Myocyte (in vitro differentiated cells): ENCODE results near the gene TACR1. TPM values are rescaled to one million over a fixed set of nuclear protein-coding genes. Genes with fewer than 3 reads are reported as not detected.
"Not testable (repeated sequence)": the region's sequence is repeated elsewhere in the genome, so short reads cannot be mapped to it uniquely, and the experiment has no call there.

Source experiments
- DNase-seq: peaks from one replicate; pipeline ENCODE4 v3.0.0-alpha.2; 2012; ENCODE audit warnings: low read depth
- total RNA-seq: library from RNA; depleted of rRNA; stranded (reverse); fragments of >200 nt; gene quantifications from 2 replicates; pipeline ENCODE4 v1.2.3, GENCODE V29; 2014

TACR1 gene
- total RNA-seq, 1 donor from 2014 or later = not detected

DNA sequence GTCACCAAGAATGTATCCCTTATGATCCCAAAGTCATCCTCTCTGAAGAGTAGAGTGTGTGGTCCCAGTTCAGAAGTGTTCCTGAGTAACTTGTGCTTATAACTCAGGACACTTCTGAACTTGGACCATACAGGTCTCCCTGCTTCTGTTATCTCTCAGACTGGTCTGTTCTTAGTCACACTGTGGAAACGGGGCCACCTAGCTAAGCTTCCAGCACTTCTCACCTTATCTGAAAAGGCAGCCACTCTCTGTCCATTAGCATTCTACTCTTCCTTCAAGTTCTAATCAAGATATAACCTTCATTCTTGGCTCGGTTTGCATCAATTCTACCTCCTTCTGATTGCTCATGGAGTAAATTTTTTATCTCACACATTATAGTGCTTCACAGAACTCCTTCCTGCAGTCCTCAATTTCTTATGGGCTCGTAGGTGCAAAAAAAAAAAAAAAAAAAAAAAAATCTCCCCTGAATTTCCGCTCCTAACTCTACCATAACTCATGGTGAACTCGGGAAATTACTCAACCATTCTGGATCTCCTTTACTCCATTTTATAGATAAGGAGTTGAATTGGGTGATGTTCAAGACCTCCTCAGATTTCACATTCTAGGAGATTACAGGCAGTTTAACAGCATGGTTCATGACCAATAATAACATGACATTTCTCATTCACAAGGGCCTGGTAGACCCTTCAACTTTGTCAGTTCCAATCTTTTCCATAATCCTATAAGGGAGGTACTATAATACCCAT is 108.4 kb downstream of the TACR1 start:
- no peak for DNase-seq

GRCh38 chr2:75089471-75089870 is 109.8 kb downstream of the TACR1 start:
- no peak for DNase-seq

DNA sequence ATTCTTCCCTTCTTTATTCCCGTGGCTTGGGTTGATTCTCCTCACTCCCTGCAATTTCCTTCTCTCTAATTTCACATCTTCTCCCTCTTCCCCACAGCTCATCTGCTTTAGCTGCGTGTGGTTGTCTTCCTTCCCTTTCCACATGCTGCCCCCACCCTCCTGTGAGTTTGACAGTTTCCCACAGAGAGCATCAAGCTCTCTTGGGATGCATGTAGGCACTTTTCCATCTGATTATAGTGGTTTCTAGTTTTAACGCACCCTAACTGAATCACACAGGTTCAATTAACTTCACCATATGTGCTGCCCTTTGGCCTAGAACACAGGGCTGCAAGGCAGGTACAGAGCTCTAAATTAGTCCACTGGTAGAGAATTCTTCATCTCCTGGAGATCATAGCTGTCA is 110.5 kb downstream of the TACR1 start:
- DNase-seq = no peak

- no peak for DNase-seq
These were observed 111.6 kb downstream of the TACR1 start for GRCh38 chr2:75087736-75088135.

- DNase-seq = no peak
These were observed 119.7 kb downstream of the TACR1 start for GRCh38 chr2:75079575-75079974.

- no peak for DNase-seq
These were observed 121.4 kb downstream of the TACR1 start for GRCh38 chr2:75077909-75078308.

DNA sequence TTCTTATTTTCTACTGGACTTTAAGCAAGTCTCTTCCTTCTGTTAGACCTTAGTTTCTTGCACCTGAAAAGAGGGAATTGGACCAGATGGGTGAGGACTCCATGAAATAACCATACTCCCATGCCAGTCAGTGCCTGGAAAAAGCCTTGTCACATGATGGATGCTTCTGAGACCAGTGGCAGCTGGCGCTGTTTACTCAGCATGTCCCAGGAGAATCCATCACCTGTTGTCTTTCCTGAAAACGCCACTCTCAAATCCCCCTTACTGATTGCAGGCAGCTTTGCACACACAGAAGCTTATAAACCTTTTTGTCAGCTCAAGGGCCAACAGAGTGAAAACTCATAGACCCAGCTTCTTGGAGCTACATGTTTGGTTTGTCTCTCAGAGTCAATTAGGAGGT is 123.2 kb downstream of the TACR1 start:
- DNase-seq = peak; percentile 97

DNA sequence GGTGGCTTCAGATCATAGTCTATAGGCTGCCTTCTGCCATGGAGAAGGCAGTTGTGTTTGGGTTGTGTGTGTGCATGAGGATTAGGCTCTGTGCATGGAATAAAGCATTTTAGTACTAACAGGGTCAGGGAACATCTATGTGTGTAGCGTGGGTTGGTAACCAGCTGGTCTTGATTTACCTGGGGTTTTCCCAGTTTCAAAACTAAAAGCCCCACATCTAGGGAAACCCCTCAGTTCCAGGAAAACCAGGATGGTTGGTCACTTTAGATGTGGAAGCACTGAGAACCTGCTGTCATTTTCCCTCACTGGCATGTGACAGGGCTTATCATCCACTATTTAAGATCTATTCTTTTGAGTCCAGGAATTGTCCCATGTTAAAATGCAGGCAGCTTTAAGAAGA is 124.6 kb downstream of the TACR1 start:
- DNase-seq = peak; percentile 22

GRCh38 chr2:75074228-75074627 is 125.1 kb downstream of the TACR1 start:
- DNase-seq = peak; percentile 44

GRCh38 chr2:75071766-75072165 is 127.6 kb downstream of the TACR1 start:
- no peak for DNase-seq

DNA sequence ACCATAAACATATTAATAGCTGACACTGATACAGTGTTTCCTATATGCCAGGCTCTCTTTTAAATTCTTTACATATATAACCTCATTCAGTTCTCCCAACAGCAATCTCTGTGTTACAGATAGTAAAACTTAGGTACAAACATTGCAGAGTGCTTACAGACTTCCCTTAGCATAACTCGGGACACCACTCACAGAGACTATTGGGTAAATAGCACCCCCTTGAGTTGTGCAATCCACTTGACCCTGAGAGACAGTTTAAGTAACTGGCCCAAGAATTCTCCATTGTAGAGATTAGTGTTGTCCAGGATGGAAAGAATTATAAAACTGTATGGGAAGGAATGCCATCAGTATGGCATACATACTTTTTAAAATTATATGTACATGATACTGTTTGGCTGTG is 130.8 kb downstream of the TACR1 start:
- no peak for DNase-seq

GRCh38 chr2:75067506-75067905 is 131.8 kb downstream of the TACR1 start:
- DNase-seq = no peak

- DNase-seq = no peak
These were observed 133.0 kb downstream of the TACR1 start for GRCh38 chr2:75066121-75066902.

DNA sequence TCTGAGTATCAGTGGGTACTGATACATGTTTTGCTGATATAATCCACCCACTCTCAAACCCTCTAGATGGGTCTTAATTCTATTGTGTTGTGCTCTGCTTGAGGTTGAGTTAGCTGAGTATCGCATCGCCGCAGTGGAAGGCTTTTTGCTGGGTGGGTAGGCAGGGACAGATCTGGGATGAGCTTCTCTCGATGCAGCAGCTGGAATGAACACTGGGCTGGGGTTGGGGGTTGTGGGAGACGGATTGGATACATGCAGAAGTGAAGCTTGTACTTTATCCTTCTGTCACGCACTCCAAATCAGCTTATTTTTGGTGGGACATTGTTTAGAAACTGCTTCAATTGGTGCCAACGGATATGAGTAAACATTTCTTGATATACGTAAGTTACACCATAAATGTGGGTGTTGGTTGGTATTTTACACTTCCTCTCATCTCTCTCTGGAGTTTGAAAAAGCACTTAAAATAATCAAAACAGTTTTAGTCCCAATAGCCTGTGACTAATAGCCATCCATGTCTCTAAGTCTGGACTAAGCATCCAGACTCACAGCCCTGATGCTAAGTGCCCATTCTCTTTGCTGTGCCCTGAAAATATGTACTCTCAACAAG is 133.8 kb downstream of the TACR1 start:
- DNase-seq = no peak

DNA sequence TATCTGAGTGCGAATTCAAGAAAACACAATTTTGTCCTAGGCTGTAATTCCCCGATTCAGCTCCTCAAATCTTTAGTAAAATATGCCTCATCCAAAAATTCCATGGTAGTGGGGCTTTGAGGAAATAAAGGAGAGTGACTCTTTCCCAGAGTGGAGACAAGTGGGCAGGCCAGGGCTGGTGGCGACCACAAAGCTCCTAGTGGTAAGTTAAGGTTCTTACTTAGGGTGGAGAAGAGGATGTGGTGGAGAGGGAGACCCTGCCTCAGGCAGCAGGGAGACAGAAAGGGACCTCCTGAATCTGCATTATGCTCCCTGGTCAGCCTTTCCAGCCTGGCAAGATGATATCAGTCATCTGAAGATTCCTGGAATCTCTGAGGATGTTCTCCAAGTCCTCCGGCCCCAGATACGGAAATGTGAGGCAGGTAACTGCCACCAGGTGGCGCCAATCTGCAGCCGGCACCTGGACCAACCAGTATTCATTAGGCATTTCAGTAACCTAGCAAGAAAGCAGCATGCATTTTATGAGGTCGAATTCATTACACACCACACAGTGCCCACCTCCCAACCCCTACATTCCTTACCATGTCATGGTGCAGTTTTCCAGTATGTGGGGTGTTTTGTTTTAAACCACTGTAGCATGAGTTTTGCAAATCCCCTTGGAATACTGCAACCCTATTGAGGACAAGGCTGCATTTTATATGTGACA is 134.5 kb downstream of the TACR1 start:
- DNase-seq = peak; percentile 59

DNA sequence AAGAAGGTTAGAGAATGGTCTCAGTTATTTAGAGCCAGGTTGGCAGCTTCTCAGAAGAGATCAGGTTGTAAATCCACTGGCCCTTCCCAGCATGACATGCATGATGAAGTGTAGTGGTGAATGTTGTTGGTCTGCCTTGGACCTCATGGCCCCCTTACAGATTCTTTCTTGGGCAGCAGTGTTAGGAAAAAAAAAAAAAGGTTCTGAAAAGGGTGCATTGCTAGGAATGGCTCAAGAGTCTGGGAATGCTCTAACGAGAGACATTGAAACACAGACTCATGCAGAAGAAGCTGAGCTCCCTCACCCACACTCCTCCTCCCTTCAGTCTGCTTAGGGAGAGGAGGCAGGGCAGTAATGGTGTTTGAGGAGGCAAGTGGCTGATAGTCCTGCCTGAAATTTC is 135.4 kb downstream of the TACR1 start:
- no peak for DNase-seq

GRCh38 chr2:75058427-75058826 is 140.9 kb downstream of the TACR1 start:
- no peak for DNase-seq

DNA sequence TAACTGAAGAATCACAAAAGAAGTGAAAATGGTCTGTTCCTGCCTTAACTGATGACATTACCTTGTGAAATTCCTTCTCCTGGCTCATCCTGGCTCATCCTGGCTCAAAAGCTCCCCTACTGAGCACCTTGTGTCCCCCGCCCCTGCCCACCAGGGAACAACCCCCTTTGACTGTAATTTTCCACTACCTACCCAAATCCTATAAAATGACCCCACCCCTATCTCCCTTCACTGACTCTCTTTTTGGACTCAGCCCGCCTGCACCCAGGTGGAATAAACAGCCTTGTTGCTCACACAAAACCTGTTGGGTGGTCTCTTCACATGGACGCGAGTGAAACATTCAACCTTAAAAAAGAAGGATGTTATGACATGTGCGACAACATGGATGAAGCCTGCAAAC is 142.2 kb downstream of the TACR1 start:
- not testable (repeated sequence) for DNase-seq

DNA sequence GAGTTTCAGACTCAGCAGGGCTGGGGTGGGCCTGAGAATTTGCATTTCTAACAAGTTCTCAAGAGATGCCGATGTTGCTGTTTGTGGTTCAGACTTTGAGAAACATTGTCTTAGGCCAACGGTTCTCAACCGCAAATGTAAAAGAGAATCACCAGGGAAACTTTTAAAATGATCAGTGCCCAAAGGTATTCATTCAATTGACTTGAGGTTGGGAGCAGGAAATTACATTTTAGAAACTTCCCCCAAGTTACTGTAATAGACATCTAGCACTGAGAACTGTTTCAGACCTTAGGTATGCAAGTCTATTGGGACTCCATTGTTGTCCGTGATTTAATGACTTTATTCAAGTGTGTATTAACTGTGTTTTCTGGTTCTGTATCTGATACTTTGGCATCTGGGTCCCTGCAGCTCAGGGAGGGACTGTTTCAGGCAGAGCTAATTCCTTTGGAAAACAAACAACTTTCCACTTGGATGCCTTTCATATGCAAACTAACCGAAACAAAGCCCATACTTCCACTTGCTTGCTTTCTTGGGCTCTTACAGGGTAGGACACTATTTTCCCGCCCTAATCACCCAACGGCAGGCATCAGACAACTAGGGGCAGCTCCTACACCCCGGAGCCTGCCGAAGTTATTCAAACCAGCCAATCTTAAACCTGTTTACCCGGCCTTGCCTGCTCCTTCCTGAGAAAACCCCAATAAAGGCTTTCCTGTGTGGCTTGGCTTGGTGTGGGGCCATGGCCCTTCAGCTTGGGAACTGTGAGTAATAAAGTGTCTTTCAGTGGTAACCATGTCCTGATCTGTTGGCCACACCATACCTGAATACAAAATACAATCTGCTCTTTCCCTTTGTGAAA is 143.3 kb downstream of the TACR1 start:
- DNase-seq = no peak

GRCh38 chr2:75055142-75055819 is 144.0 kb downstream of the TACR1 start:
- no peak for DNase-seq
